Retina (tissue), 1 donor: ENCODE data around the gene WNT1.

Source experiments
- DNase-seq: peaks from one replicate; pipeline ENCODE4 v3.0.0-alpha.2; 2016

WNT1 gene

GRCh38 chr12:49030714-49031572 is 52.8 kb downstream of the WNT1 start:
- DNase-seq: no peak

GRCh38 chr12:49031573-49032161 is 53.5 kb downstream of the WNT1 start:
- DNase-seq: no peak
